H54 (cell line): ENCODE data around the gene BBS4.
"Not testable (repeated sequence)": the region's sequence is repeated elsewhere in the genome, so short reads cannot be mapped to it uniquely, and the experiment has no call there.

Source experiments
- DNase-seq: peaks from one replicate; pipeline ENCODE4 v3.0.0; 2011; ENCODE audit warnings: low spot score, mixed read lengths; ENCODE audit not compliant: insufficient read length
- FAIRE-seq: peaks from 3 replicates; lab custom pipeline; 2011; peaks lifted over from hg19 to GRCh38; lab: Jason Lieb, UNC
- POLR2A ChIP-seq: IDR thresholded peaks from 2 replicates; pipeline ENCODE4 v1.6.1; 2011; ENCODE audit warnings: low read depth, mild to moderate bottlenecking, low read length

BBS4 gene

GRCh38 chr15:72727154-72727553 lies 41.1 kb downstream of the BBS4 start:
- DNase-seq (no peak), FAIRE-seq (no peak)
- TF ChIP-seq POLR2A: no peak

- FAIRE-seq, DNase-seq: not testable (repeated sequence)
Observed at GRCh38 chr15:72728249-72728648, 42.2 kb downstream of the BBS4 start.

GRCh38 chr15:72728821-72729220 lies 42.8 kb downstream of the BBS4 start:
- DNase-seq: no peak
- no peak for TF ChIP-seq POLR2A
- FAIRE-seq: no peak

GRCh38 chr15:72732086-72732485 lies 46.1 kb downstream of the BBS4 start:
- no peak for FAIRE-seq
- DNase-seq: no peak

GRCh38 chr15:72732516-72732915 lies 46.5 kb downstream of the BBS4 start:
- DNase-seq: no peak
- TF ChIP-seq POLR2A: no peak
- no peak for FAIRE-seq

More at GRCh38 chr15:72732086-72732485, 46.1 kb downstream of the BBS4 start:
- no peak for TF ChIP-seq POLR2A

GRCh38 chr15:72733941-72734738 lies 48.1 kb downstream of the BBS4 start:
- no peak for TF ChIP-seq POLR2A
- no peak for FAIRE-seq
- DNase-seq: no peak

GRCh38 chr15:72735111-72735510 lies 49.1 kb downstream of the BBS4 start:
- FAIRE-seq (no peak), DNase-seq (no peak)
- TF ChIP-seq POLR2A: no peak

GRCh38 chr15:72737061-72737460 lies 51.1 kb downstream of the BBS4 start:
- FAIRE-seq (no peak), DNase-seq (no peak)
- no peak for TF ChIP-seq POLR2A

- no peak for DNase-seq
- no peak for FAIRE-seq
- no peak for TF ChIP-seq POLR2A
Observed at GRCh38 chr15:72737723-72738122, 51.7 kb downstream of the BBS4 start.

GRCh38 chr15:72740219-72740618 lies 54.2 kb downstream of the BBS4 start:
- FAIRE-seq: no peak
- no peak for DNase-seq
- no peak for TF ChIP-seq POLR2A

- no peak for TF ChIP-seq POLR2A
- FAIRE-seq (no peak), DNase-seq (no peak)
Observed at GRCh38 chr15:72749700-72750099, 63.7 kb downstream of the BBS4 start.

- DNase-seq (no peak), FAIRE-seq (no peak)
- TF ChIP-seq POLR2A: no peak
Observed at GRCh38 chr15:72751751-72752455, 65.9 kb downstream of the BBS4 start.

GRCh38 chr15:72754096-72754495 lies 68.1 kb downstream of the BBS4 start:
- no peak for FAIRE-seq
- no peak for TF ChIP-seq POLR2A
- no peak for DNase-seq

GRCh38 chr15:72758182-72758581 lies 72.2 kb downstream of the BBS4 start:
- no peak for TF ChIP-seq POLR2A
- DNase-seq (peak; percentile 63), FAIRE-seq (no peak)

- DNase-seq (no peak), FAIRE-seq (no peak)
- TF ChIP-seq POLR2A: no peak
Observed at GRCh38 chr15:72760590-72761260, 74.7 kb downstream of the BBS4 start.
